ENCODE results near the gene CERS6.

GRCh38 chr2:168801471-168801870 lies 345.4 kb downstream of the CERS6 start:
- TF ChIP-seq LEF1 (IDR thresholded peaks at IDR 0.05; ENCODE audit: borderline replicate concordance) (no peak), HDGF (IDR thresholded peaks at IDR 0.05; ENCODE audit: borderline replicate concordance) (no peak), CTBP1 (IDR thresholded peaks at IDR 0.05; ENCODE audit: borderline replicate concordance) (no peak), SUZ12 (IDR thresholded peaks at IDR 0.05) (no peak), ARNT (IDR thresholded peaks at IDR 0.05) (no peak), FOXK2 (IDR thresholded peaks at IDR 0.05) (no peak), L3MBTL2 (conservative IDR thresholded peaks at IDR 0.05) (no peak), ELF4 (IDR thresholded peaks at IDR 0.05) (no peak)

Data from HEK293T (cell line).